ENCODE data around the gene CYP2C9. TPM values are rescaled to one million over a fixed set of nuclear protein-coding genes. Genes with fewer than 3 reads are reported as not detected.
"Not testable (repeated sequence)": the region's sequence is repeated elsewhere in the genome, so short reads cannot be mapped to it uniquely, and the experiment has no call there.

CYP2C9 gene
- total RNA-seq, 1 experiment from 2014 or later = 0.41 TPM

DNA sequence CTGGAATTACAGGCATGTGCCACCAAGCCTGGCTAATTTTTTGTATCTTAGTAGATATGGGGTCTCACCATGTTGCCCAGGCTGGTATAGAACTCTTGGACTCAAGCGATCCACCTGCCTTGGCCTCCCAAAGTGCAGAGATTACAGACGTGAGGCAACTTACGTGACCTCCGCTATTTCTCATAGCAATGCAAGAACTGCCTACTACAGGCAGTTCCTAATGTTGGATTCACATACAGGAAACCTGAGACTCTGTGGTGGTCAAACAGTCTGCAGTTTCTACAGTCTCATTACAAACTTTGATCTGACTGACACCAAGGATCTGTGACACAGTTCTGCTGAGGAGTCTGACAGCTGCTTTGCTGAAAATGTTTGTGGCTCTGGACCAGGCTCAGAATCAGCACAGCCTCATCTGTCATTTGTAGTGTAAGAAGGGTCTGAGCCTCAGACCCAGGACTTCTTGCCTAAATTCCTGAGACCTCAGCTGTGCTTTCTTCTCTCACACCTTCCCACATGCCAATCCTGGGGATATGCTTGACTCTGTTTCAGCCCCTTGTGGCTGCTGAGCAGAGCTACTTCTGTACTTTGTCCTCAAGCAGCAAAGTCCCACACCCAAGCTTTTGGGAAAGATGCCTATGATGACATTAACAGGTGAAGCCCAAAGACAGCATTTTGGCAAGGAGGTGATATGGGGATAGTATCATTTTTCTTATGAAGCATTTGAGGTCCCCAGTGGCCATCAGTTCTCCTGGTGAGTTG is 48.0 kb upstream of the CYP2C9 start:
- no peaks in the 10 kb centered on the region for H3K9me3 ChIP-seq (ENCODE audit: control insufficient read depth, insufficient read depth, low read depth, low read length)
- in situ Hi-C loops (cut with HindIII; ENCODE audit: low pct_unique_long_range_greater_than_20kb, low sequenced_read_pairs) (no loop called here), intact Hi-C loops (cut with micrococcal nuclease; ENCODE audit: unreplicated experiment) (no loop called here)
- no TSS peak for BruUV-seq (replicated peaks)
- ChIA-PET CTCF (no interaction called here), POLR2A (no interaction called here)
- H3K4me1 ChIP-seq (ENCODE audit: control insufficient read depth, insufficient read depth, low read length) = no peaks in the 10 kb centered on the region
- H3K36me3 ChIP-seq (ENCODE audit: control insufficient read depth, insufficient read depth, low read length) = no peaks in the 10 kb centered on the region
- no peaks in the 10 kb centered on the region for H3K27me3 ChIP-seq (ENCODE audit: control insufficient read depth, insufficient read depth, low read length)
- H3K27ac ChIP-seq (ENCODE audit: low read length) = no peak overlapping the region
- no peak overlapping the region for H3K4me3 ChIP-seq (ENCODE audit: low read depth in 2 of 2, low read length in 2 of 2)
- ATAC-seq = no peak
- DNase-seq (ENCODE audit: low read depth, low spot score) = no peak
- no peak for TF ChIP-seq POLR2AphosphoS5 (IDR thresholded peaks at IDR 0.05; ENCODE audit: low read depth, low read length)
- TF ChIP-seq, protein P1, sequence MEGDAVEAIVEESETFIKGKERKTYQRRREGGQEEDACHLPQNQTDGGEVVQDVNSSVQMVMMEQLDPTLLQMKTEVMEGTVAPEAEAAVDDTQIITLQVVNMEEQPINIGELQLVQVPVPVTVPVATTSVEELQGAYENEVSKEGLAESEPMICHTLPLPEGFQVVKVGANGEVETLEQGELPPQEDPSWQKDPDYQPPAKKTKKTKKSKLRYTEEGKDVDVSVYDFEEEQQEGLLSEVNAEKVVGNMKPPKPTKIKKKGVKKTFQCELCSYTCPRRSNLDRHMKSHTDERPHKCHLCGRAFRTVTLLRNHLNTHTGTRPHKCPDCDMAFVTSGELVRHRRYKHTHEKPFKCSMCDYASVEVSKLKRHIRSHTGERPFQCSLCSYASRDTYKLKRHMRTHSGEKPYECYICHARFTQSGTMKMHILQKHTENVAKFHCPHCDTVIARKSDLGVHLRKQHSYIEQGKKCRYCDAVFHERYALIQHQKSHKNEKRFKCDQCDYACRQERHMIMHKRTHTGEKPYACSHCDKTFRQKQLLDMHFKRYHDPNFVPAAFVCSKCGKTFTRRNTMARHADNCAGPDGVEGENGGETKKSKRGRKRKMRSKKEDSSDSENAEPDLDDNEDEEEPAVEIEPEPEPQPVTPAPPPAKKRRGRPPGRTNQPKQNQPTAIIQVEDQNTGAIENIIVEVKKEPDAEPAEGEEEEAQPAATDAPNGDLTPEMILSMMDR (IDR thresholded peaks at IDR 0.05) = no peak
- no peak for TF ChIP-seq TCF7L2 (IDR thresholded peaks at IDR 0.05; ENCODE audit: low read depth, low read length)
- no peak for TF ChIP-seq SIN3A (IDR thresholded peaks at IDR 0.05; ENCODE audit: borderline replicate concordance, insufficient read depth, low read depth, low read length)
- TF ChIP-seq, protein P2, sequence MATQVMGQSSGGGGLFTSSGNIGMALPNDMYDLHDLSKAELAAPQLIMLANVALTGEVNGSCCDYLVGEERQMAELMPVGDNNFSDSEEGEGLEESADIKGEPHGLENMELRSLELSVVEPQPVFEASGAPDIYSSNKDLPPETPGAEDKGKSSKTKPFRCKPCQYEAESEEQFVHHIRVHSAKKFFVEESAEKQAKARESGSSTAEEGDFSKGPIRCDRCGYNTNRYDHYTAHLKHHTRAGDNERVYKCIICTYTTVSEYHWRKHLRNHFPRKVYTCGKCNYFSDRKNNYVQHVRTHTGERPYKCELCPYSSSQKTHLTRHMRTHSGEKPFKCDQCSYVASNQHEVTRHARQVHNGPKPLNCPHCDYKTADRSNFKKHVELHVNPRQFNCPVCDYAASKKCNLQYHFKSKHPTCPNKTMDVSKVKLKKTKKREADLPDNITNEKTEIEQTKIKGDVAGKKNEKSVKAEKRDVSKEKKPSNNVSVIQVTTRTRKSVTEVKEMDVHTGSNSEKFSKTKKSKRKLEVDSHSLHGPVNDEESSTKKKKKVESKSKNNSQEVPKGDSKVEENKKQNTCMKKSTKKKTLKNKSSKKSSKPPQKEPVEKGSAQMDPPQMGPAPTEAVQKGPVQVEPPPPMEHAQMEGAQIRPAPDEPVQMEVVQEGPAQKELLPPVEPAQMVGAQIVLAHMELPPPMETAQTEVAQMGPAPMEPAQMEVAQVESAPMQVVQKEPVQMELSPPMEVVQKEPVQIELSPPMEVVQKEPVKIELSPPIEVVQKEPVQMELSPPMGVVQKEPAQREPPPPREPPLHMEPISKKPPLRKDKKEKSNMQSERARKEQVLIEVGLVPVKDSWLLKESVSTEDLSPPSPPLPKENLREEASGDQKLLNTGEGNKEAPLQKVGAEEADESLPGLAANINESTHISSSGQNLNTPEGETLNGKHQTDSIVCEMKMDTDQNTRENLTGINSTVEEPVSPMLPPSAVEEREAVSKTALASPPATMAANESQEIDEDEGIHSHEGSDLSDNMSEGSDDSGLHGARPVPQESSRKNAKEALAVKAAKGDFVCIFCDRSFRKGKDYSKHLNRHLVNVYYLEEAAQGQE (IDR thresholded peaks at IDR 0.05; ENCODE audit: insufficient read depth in 1 of 2, low read depth in 2 of 2, low read length in 1 of 2) = no peak

DNA sequence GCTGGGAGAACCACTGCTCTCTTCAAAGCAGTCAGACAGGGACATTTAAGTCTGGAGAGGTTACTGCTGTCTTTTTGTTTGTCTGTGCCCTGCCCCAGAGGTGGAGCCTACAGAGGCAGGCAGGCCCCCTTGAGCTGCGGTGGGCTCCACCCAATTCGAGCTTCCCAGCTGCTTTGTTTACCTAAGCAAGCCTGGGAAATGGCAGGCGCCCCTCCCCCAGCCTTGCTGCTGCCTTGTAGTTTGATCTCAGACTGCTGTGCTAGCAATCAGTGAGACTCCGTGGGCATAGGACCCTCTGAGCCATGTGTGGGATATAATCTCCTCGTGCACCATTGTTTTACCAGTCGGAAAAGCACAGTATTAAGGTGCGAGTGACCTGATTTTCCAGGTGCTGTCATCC is 40.0 kb upstream of the CYP2C9 start:
- BruUV-seq (replicated peaks); CTCF ChIA-PET; intact Hi-C loops (cut with micrococcal nuclease; ENCODE audit: unreplicated experiment); DNase-seq (ENCODE audit: low read depth, low spot score); H3K27me3 ChIP-seq (ENCODE audit: control insufficient read depth, insufficient read depth, low read length); H3K27ac ChIP-seq (ENCODE audit: low read length); H3K4me1 ChIP-seq (ENCODE audit: control insufficient read depth, insufficient read depth, low read length); ATAC-seq; H3K36me3 ChIP-seq (ENCODE audit: control insufficient read depth, insufficient read depth, low read length); H3K4me3 ChIP-seq (ENCODE audit: low read depth in 2 of 2, low read length in 2 of 2); H3K9me3 ChIP-seq (ENCODE audit: control insufficient read depth, insufficient read depth, low read depth, low read length); in situ Hi-C loops (cut with HindIII; ENCODE audit: low pct_unique_long_range_greater_than_20kb, low sequenced_read_pairs); POLR2A ChIA-PET: not testable (repeated sequence)

DNA sequence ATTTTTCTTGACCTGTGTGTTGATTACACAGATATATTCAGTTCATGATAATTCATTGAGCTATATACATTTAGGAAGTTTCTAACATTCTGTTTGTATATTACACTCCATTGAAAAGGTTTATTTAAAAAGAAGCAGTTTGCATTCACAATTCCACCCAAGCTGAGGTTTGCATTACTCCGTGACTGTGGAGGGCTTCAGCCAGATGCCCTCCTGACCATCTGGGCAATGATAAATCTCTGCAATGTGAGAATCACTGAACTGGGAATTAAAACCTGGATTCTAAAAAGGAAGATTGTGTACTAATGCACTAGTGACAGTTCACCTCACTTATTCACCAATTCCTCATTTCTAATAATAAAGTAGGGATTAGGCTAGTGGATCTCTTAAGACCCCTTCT is 36.4 kb upstream of the CYP2C9 start:
- Histone ChIP-seq H3K27ac (ENCODE audit: low read length) (no peak overlapping the region), H3K36me3 (ENCODE audit: control insufficient read depth, insufficient read depth, low read length) (no peaks in the 10 kb centered on the region), H3K4me1 (ENCODE audit: control insufficient read depth, insufficient read depth, low read length) (no peaks in the 10 kb centered on the region), H3K9me3 (ENCODE audit: control insufficient read depth, insufficient read depth, low read depth, low read length) (no peaks in the 10 kb centered on the region), H3K27me3 (ENCODE audit: control insufficient read depth, insufficient read depth, low read length) (peaks cover 2% of the 10 kb centered on the region; the same call in 1 of the 2 replicates), H3K4me3 (ENCODE audit: low read depth in 2 of 2, low read length in 2 of 2) (no peak overlapping the region)
- TF ChIP-seq, protein P2 (IDR thresholded peaks at IDR 0.05; ENCODE audit: insufficient read depth in 1 of 2, low read depth in 2 of 2, low read length in 1 of 2) = no peak
- TF ChIP-seq, protein P1 (IDR thresholded peaks at IDR 0.05) = no peak
- TF ChIP-seq POLR2AphosphoS5 (IDR thresholded peaks at IDR 0.05; ENCODE audit: low read depth, low read length) = no peak
- no peak for TF ChIP-seq SIN3A (IDR thresholded peaks at IDR 0.05; ENCODE audit: borderline replicate concordance, insufficient read depth, low read depth, low read length)
- TF ChIP-seq TCF7L2 (IDR thresholded peaks at IDR 0.05; ENCODE audit: low read depth, low read length) = no peak
- intact Hi-C loops (cut with micrococcal nuclease; ENCODE audit: unreplicated experiment) = no loop called here
- in situ Hi-C loops (cut with HindIII; ENCODE audit: low pct_unique_long_range_greater_than_20kb, low sequenced_read_pairs) = no loop called here
- ATAC-seq = no peak
- POLR2A ChIA-PET = no interaction called here
- DNase-seq (ENCODE audit: low read depth, low spot score) = no peak
- CTCF ChIA-PET = no interaction called here
- no TSS peak for BruUV-seq (replicated peaks)

Data from Panc1 (cell line).